Cardiac fibroblast (primary cell): Measurements from ENCODE around the gene SDC3.

Experiments used
- DNase-seq, 2 donors: peaks; one replicate each; pipeline versions ENCODE4 v3.0.0 to v3.0.0-alpha.2; 2010; ENCODE audit warnings: low read depth in 2 of 2
- H3K4me3 ChIP-seq, 2 donors: replicated peaks in 1 of 2; 1 replicate in 1 of 2; 2 replicates in 1 of 2; pipeline ENCODE4 v1.5.1; 2011; ENCODE audit warnings: low read depth in 2 of 2, low read length in 2 of 2, mild to moderate bottlenecking in 2 of 2, moderate library complexity in 1 of 2
- TF ChIP-seq, protein P1 (sequence below): IDR thresholded peaks from one replicate; pipeline ENCODE4 v1.5.1; 2011; ENCODE audit warnings: low read depth, mild to moderate bottlenecking, low read length, inconsistent platforms

SDC3 gene

DNA sequence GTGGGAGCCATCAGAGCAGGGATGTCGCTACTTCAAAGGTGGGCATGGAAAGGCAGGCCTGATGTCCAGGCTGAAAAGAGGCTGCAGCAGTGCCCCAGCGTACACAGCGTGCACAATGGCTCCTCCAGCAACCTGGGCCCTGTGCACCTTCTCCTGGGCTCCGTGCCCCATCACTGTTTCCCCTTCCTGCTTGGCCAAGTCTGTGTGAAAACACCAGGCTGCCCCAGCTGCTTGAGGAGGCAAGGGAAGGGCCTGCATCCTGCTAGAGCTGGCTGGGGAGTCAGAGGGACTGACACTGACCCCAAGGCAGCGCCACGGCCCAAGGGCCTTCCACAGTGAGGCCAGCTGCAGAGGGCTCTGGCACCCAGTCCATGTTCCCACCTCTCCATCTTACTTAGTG lies 33.4 kb downstream of the SDC3 start:
- no peak for DNase-seq
- TF ChIP-seq, protein P1, sequence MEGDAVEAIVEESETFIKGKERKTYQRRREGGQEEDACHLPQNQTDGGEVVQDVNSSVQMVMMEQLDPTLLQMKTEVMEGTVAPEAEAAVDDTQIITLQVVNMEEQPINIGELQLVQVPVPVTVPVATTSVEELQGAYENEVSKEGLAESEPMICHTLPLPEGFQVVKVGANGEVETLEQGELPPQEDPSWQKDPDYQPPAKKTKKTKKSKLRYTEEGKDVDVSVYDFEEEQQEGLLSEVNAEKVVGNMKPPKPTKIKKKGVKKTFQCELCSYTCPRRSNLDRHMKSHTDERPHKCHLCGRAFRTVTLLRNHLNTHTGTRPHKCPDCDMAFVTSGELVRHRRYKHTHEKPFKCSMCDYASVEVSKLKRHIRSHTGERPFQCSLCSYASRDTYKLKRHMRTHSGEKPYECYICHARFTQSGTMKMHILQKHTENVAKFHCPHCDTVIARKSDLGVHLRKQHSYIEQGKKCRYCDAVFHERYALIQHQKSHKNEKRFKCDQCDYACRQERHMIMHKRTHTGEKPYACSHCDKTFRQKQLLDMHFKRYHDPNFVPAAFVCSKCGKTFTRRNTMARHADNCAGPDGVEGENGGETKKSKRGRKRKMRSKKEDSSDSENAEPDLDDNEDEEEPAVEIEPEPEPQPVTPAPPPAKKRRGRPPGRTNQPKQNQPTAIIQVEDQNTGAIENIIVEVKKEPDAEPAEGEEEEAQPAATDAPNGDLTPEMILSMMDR: no peak
- H3K4me3 ChIP-seq: no peak overlapping the region

DNA sequence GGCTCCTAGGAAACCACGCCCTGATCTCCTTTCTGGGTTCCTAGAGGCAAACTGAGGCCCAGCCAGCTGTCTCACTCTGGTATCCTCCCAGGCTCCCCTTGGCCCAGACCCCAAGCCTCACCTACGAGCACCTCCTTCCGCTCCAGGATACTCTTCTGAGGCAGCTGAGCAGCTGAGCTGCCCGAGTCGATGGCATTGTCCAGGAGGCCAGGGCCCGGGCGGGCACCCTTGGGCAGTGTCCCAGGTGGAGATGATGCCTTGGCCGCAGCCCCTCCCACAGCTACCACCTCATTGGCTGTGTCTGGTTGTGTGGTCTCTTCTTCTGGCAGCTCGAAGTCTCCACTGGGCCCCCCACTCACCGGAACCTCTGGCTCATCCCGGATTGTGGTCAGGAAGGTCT lies 34.4 kb downstream of the SDC3 start:
- TF ChIP-seq, protein P1: no peak
- DNase-seq: no peak

DNA sequence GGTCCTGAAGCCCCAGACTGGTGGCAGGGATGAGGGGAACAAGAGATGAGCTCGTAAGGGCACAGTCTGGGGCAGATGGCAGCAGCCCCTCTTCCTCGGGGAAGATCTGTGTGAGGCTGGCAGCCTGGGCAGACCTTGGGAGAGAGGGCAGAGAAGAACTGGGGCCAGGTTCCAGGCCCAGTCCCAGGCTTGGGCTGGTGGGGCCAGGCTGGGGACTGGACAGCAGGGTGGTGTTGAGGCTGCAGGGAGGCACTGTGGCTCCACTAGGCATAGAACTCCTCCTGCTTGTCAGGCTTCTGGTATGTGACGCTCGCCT lies 35.7 kb downstream of the SDC3 start:
- peak; percentile 20 to 21 for DNase-seq
- TF ChIP-seq, protein P1: no peak
- no peak overlapping the region for H3K4me3 ChIP-seq

More for the DNA sequence above, 34.4 kb downstream of the SDC3 start:
- no peak overlapping the region for H3K4me3 ChIP-seq

DNA sequence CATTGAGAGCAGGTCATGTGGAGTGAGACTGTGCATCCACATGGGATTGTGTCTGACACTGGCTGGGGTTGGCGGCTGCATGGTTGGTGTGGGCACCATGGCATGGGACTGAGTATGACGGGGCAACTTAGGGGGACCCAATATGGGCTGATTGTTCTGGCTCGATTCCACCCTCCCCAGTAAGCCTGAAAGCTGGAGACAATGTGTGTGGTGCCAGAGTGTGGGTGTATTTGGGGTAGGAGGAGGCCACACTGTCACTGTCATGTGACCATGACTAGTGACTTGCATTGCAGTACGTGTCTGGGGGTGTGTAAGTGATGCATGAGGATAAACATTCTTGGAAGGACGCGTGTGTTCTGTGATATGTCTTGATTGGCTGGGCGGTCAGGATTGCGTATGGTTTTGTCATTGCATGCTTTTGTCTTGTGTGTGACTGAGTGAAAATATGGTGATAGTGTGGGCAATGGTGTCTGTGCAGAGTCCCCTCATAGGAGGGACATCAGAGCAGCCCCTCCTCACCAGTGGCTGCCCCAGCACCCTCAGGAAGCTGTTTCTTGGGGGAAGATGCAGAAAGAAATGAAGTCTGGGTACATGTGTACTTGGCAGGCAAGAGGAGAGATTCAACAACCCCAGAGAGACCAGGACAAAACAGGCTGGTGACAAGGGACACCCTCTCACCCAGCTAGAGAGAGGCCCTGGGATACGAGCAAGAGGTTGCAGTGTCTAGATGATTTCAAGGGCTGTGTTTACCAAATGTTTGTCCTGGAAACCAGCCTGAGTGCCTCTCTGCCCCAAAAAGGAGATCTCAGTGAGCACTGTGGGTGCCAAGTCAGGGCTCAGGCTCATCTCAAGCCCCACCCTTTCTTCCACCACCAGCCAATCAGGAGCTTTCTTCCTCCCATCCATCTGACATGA lies 36.3 kb downstream of the SDC3 start:
- TF ChIP-seq, protein P1: no peak
- DNase-seq: no peak
- no peak overlapping the region for H3K4me3 ChIP-seq

DNA sequence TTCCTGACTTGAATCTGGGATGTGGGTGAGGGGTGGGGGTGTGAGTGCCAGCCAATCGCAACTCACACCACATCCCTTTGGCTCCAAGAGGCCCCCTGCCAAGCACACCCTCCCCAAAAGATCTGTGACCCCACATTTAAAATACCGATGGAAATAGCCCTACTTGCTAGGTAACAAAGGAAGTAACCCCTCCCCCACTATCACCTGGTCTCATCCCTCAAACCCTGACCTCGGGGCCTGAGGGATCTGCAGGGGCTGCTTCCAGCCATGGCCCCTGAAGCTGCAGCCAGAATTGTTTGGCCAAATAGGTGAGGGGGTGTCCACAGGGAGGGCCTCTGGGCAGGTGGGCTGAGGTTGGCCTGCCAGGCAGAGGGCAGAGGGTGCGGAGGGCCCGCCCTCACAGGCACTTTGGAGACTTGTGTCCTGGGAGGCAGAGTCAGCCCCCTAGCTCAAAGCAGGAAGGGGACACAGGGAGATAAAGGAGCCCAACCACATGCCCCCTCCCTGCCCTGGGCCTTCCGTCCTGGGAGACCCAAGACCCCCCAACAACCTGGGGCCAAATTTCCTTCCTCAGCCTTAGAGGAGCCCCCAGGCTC lies 37.2 kb downstream of the SDC3 start:
- TF ChIP-seq, protein P1: no peak
- no peak overlapping the region for H3K4me3 ChIP-seq
- no peak for DNase-seq

DNA sequence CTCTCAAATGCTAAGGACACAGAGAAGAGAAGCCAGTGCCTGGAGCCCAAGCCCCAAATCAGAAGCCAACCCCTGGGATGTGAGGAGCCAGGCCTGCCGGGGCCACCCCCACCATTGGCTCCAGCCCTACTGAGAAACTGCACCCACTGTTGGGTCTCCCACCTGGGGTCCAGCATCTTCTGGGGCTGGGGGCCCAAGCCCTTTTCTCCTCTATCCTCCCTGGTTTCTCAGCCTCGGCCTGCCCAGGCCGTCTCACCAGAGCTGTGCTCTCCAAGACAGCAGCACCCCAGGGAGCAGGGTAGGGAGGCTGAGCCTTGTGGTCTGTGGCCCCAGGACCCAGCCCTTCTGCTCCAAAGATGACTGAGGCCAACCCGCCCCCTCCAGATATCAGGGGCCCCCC lies 37.9 kb downstream of the SDC3 start:
- H3K4me3 ChIP-seq: no peak overlapping the region
- no peak for DNase-seq
- TF ChIP-seq, protein P1: no peak
